COLO668 (cell line): ENCODE results near the gene NADK.

Experiments
- DNase-seq: peaks from one replicate; lab custom pipeline; 2025; ENCODE audit not compliant: unreplicated experiment; lab: John Stamatoyannopoulos, UW

Gene NADK

GRCh38 chr1:1764876-1765470, 13.3 kb downstream of the NADK start:
- no peak for DNase-seq

- DNase-seq = no peak
Observed at GRCh38 chr1:1763657-1764621, 14.3 kb downstream of the NADK start.

- no peak for DNase-seq
Observed at GRCh38 chr1:1761504-1762376, 16.5 kb downstream of the NADK start.

- DNase-seq = no peak
Observed at GRCh38 chr1:1760715-1761114, 17.6 kb downstream of the NADK start.

GRCh38 chr1:1760345-1760650, 18.0 kb downstream of the NADK start:
- no peak for DNase-seq

- DNase-seq = peak; percentile 87
Observed at GRCh38 chr1:1759456-1760344, 18.6 kb downstream of the NADK start.

- DNase-seq = peak; percentile 98
Observed at GRCh38 chr1:1758692-1759455, 19.4 kb downstream of the NADK start.

- DNase-seq = no peak
Observed at GRCh38 chr1:1758059-1758621, 20.1 kb downstream of the NADK start.

- no peak for DNase-seq
Observed at GRCh38 chr1:1757422-1758058, 20.7 kb downstream of the NADK start.

GRCh38 chr1:1756661-1757421, 21.4 kb downstream of the NADK start:
- DNase-seq = no peak

GRCh38 chr1:1755852-1756251, 22.4 kb downstream of the NADK start:
- no peak for DNase-seq

GRCh38 chr1:1755426-1755825, 22.8 kb downstream of the NADK start:
- no peak for DNase-seq

GRCh38 chr1:1754051-1754815, 24.0 kb downstream of the NADK start:
- no peak for DNase-seq

- no peak for DNase-seq
Observed at GRCh38 chr1:1753607-1754005, 24.7 kb downstream of the NADK start.

GRCh38 chr1:1752636-1753606, 25.3 kb downstream of the NADK start:
- no peak for DNase-seq

- no peak for DNase-seq
Observed at GRCh38 chr1:1752190-1752589, 26.1 kb downstream of the NADK start.
